PC-9 (cell line): ENCODE measurements around the gene SLC35B2. TPM values are rescaled to one million over a fixed set of nuclear protein-coding genes. Genes with fewer than 3 reads are reported as not detected.

Experiments used
- BruUV-seq: library from RNA; stranded (reverse); fragments of 400-500 nt; replicated peaks from 2 replicates; lab custom pipeline; 2021; lab: Mats Ljungman, UMichigan
- CTCF ChIA-PET: fragments of 300-600 bp; sonication (Branson Sonifier 250); formaldehyde crosslinking; loops from one replicate; lab custom pipeline; 2022; ENCODE audit warnings: antibody characterized with exemption; lab: Charles Lee
- POLR2A ChIA-PET: fragments of 300-600 bp; sonication (Branson Sonifier 250); formaldehyde crosslinking; loops from one replicate; lab custom pipeline; 2022; ENCODE audit warnings: antibody characterized with exemption; ENCODE audit not compliant: unreplicated experiment; lab: Charles Lee
- DNase-seq, 2 experiments: peaks; one replicate each; pipeline versions ENCODE4 v3.0.0 to v3.0.0-alpha.2; 2015 to 2022; ENCODE audit warnings: mixed read lengths in 1 of 2
- H2AFZ ChIP-seq: fragments of 200-600 bp; sonication (generic); 2 replicates; pipeline ENCODE4 v1.8.1; 2017; ENCODE audit warnings: antibody characterized with exemption
- H3F3A ChIP-seq: fragments of 200-600 bp; sonication (generic); 2 replicates; pipeline ENCODE4 v1.8.1; 2017; ENCODE audit warnings: antibody characterized with exemption, mild to moderate bottlenecking, low read depth; ENCODE audit not compliant: insufficient read depth
- H3K27ac ChIP-seq: fragments of 200-600 bp; sonication (generic); 2 replicates; pipeline ENCODE4 v1.6.1; 2016; ENCODE audit warnings: mixed run types
- H3K27me3 ChIP-seq: fragments of 200-600 bp; sonication (generic); 2 replicates; pipeline ENCODE4 v1.6.1; 2016; ENCODE audit warnings: low read depth, mixed run types; ENCODE audit not compliant: insufficient read depth
- H3K36me3 ChIP-seq: fragments of 200-600 bp; sonication (generic); 2 replicates; pipeline ENCODE4 v1.6.1; 2016; ENCODE audit warnings: low read depth, mixed run types
- H3K4me1 ChIP-seq: fragments of 200-600 bp; sonication (generic); replicated peaks from 2 replicates; pipeline ENCODE4 v1.6.1; 2016; ENCODE audit warnings: mixed run types; ENCODE audit not compliant: insufficient read depth
- H3K4me2 ChIP-seq: fragments of 200-600 bp; sonication (generic); 2 replicates; pipeline ENCODE4 v1.6.1; 2017; ENCODE audit warnings: mixed run types
- H3K4me3 ChIP-seq: fragments of 200-600 bp; sonication (generic); 2 replicates; pipeline ENCODE4 v1.6.1; 2016; ENCODE audit warnings: mixed run types
- H3K79me2 ChIP-seq: fragments of 200-600 bp; sonication (generic); 2 replicates; pipeline ENCODE4 v1.6.1; 2017; ENCODE audit warnings: low read depth, mixed run types
- H3K9me2 ChIP-seq: fragments of 200-600 bp; sonication (generic); 2 replicates; pipeline ENCODE4 v1.8.1; 2017; ENCODE audit warnings: mild to moderate bottlenecking; ENCODE audit not compliant: insufficient read depth
- H3K9me3 ChIP-seq: fragments of 200-600 bp; sonication (generic); 2 replicates; pipeline ENCODE4 v1.8.1; 2016; ENCODE audit warnings: low read depth; ENCODE audit not compliant: insufficient read depth
- H4K20me1 ChIP-seq: fragments of 200-600 bp; sonication (generic); 2 replicates; pipeline ENCODE4 v1.8.1; 2017; ENCODE audit not compliant: insufficient read depth
- EZH2 ChIP-seq: fragments of 200-600 bp; sonication (generic); IDR thresholded peaks from 2 replicates; pipeline ENCODE4 v1.8.0; 2017; ENCODE audit warnings: antibody characterized with exemption, low read depth
- intact Hi-C: fragments of 100-400 bp; cut with micrococcal nuclease; formaldehyde crosslinking; loops from one replicate; pipeline ENCODE4 v1.10.0; 2022; ENCODE audit not compliant: unreplicated experiment
- total RNA-seq: library from RNA; stranded (reverse); gene quantifications from 2 replicates; pipeline ENCODE4 v1.2.3, GENCODE V29; 2021
- TF ChIP-seq, protein P1 (sequence below): fragments of 200-600 bp; sonication (generic); conservative IDR thresholded peaks from 2 replicates; pipeline ENCODE4 v1.6.1; 2017; ENCODE audit warnings: mixed run types, antibody characterized with exemption, mild to moderate bottlenecking, moderate library complexity

The SLC35B2 gene
- total RNA-seq, 1 experiment from 2014 or later, result 59.7 TPM

DNA sequence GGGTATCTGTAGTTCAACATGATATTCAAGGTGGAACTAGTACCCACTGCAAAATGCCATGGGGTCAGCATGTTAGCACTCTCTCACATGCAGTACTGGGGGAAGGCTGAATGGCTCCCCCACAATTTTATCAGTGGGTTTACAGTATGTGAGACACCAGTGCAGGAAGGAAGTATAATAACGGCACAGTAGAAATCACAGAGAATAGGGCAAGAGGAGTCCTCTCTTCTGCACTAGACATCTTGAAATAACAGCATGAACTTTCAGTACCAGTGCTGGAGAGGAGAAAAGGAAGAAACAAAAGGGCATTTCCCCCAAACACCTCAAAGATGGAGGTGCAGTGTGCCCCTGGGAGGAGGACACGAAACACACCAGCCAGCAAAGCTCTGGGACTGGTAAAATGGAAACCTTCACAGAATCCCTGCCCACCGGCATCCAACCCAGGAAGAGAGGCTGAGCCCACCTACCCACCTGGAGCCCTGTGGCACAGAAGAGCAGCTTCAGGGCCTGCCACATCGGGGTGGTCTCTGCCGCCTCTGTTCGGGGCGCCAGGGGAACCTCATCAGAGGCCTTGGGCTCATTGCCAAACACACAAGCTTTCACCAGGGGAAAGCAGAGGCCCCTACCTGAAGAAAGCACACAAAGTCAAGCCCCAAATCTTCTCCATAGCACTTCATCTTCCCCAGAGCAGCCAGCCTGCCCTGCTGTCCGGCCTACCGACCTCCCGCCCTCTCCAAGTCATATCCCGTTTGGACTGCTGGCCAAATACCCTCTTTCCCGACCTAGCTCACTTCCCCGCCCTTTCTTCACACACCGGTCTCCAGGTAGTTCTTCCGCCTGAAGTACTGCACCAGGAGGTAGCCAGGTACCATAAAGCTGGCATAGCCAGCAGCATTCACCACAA is 1.2 kb downstream of the SLC35B2 start:
- H3K9me3 ChIP-seq, result no peaks in the 10 kb centered on the region
- H3K4me1 ChIP-seq, result peaks cover 24% of the 10 kb centered on the region; the same call in 1 of the 2 replicates
- BruUV-seq, result TSS peak; percentile 27
- no peak overlapping the region for H2AFZ ChIP-seq
- H3K9me2 ChIP-seq, result no peaks in the 10 kb centered on the region
- POLR2A ChIA-PET, result interaction anchor here (0.5 to 1.0 kb wide), 6 partner anchors 9 to 487 kb away, joined by 3 to 17 read pairs (median 6); partner anchors contain the start of gene HSP90AB1
- peaks cover 33% of the 10 kb centered on the region for H3K36me3 ChIP-seq
- CTCF ChIA-PET, result interaction anchor here (0.6 to 1.0 kb wide), 5 partner anchors 19 to 129 kb away, joined by 3 to 14 read pairs (median 4); partner anchors contain the start of gene TMEM63B
- no peaks in the 10 kb centered on the region for H3K27me3 ChIP-seq
- intact Hi-C loops, result loop anchor here (2.0 kb wide), 1 partner anchor 83 kb away; no protein-coding TSS in a partner anchor
- peak overlapping the region; percentile 36 for H3K27ac ChIP-seq
- H3K4me2 ChIP-seq, result peak overlapping the region; percentile 98
- H3K4me3 ChIP-seq, result peak overlapping the region; percentile 78
- H3F3A ChIP-seq, result peaks cover 66% of the 10 kb centered on the region
- TF ChIP-seq, protein P1, sequence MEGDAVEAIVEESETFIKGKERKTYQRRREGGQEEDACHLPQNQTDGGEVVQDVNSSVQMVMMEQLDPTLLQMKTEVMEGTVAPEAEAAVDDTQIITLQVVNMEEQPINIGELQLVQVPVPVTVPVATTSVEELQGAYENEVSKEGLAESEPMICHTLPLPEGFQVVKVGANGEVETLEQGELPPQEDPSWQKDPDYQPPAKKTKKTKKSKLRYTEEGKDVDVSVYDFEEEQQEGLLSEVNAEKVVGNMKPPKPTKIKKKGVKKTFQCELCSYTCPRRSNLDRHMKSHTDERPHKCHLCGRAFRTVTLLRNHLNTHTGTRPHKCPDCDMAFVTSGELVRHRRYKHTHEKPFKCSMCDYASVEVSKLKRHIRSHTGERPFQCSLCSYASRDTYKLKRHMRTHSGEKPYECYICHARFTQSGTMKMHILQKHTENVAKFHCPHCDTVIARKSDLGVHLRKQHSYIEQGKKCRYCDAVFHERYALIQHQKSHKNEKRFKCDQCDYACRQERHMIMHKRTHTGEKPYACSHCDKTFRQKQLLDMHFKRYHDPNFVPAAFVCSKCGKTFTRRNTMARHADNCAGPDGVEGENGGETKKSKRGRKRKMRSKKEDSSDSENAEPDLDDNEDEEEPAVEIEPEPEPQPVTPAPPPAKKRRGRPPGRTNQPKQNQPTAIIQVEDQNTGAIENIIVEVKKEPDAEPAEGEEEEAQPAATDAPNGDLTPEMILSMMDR, result no peak
- TF ChIP-seq EZH2, result no peak
- H3K79me2 ChIP-seq, result peaks cover 49% of the 10 kb centered on the region
- DNase-seq, result peak; percentile 16 to 40
- H4K20me1 ChIP-seq, result peaks cover 55% of the 10 kb centered on the region

DNA sequence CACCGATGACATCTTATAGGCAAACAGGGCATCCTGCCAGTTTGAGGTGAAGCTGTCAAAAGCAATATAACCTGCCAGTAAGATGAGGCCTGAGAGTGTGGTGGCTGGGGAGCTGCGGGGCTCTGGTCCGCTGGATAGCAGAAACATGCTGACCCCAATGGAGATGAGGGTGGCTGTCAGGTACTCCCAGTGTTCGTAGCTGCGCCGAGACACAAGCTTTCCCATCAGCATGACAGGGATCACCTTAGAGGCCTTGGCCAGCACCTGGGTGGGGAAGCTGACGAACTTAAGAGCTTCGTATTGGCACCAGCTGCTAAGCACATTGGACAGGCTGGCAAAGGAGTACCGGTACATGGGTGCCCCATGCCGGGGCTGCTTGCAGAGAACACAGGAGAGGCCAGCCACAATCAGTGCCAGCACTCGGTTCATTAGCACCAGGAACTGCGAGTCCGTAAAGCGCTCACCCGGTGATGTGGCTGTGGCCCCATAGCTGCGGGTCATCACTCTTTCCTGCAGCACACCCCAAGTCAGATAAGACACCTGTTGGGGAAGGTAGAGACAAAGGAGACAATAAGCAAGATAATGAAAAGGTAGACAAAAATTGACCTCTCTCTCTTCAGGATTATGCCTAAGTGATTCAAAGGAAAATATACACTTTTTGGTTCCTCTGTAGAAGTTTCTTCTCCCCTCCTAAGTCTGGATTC is 2.1 kb downstream of the SLC35B2 start:
- peaks cover 42% of the 10 kb centered on the region for H3K36me3 ChIP-seq
- H3K4me1 ChIP-seq, result peaks cover 33% of the 10 kb centered on the region; the same call in 1 of the 2 replicates
- H3K4me2 ChIP-seq, result peak overlapping the region; percentile 98
- peaks cover 58% of the 10 kb centered on the region for H3K79me2 ChIP-seq
- no peaks in the 10 kb centered on the region for H3K9me2 ChIP-seq
- DNase-seq, result peak; percentile 20 to 55
- peaks cover 64% of the 10 kb centered on the region for H4K20me1 ChIP-seq
- intact Hi-C loops, result no loop called here
- H2AFZ ChIP-seq, result no peak overlapping the region
- ChIA-PET CTCF (no interaction called here), POLR2A (interaction anchor here (0.5 to 0.8 kb wide), 2 partner anchors 9 to 625 kb away, joined by 3 to 4 read pairs; no protein-coding TSS in a partner anchor)
- no TSS peak for BruUV-seq
- peaks cover 74% of the 10 kb centered on the region for H3F3A ChIP-seq
- peak overlapping the region; percentile 36 for H3K27ac ChIP-seq
- no peaks in the 10 kb centered on the region for H3K27me3 ChIP-seq
- peak overlapping the region; percentile 78; the same call in 1 of the 2 replicates for H3K4me3 ChIP-seq
- TF ChIP-seq, protein P1, result no peak
- no peak for TF ChIP-seq EZH2
- no peaks in the 10 kb centered on the region for H3K9me3 ChIP-seq
